Stomach (tissue), 4 donors: ENCODE results near the gene TMEM52.

ENCODE experiments used
- EP300 ChIP-seq: sonication (generic); formaldehyde crosslinking; IDR thresholded peaks from one replicate; pipeline ENCODE4 v1.6.1; 2017; ENCODE audit warnings: antibody characterized with exemption
- POLR2AphosphoS5 ChIP-seq, 3 donors: sonication (generic); formaldehyde crosslinking; IDR thresholded peaks; one replicate each; pipeline ENCODE4 v1.6.1; 2016; ENCODE audit warnings: antibody characterized with exemption in 3 of 3
- TF ChIP-seq, protein P1 (sequence below), 7 experiments: fragments of 450-650 bp in 4 of 7; fragments of 200-600 bp in 3 of 7; sonication (generic) in 3 of 7; IDR thresholded peaks; one replicate each; pipeline ENCODE4 v1.5.1; 2016 to 2019; ENCODE audit warnings: antibody characterized with exemption in 7 of 7, control low read depth in 2 of 7, mild to moderate bottlenecking in 1 of 7

- TF ChIP-seq, protein P1, sequence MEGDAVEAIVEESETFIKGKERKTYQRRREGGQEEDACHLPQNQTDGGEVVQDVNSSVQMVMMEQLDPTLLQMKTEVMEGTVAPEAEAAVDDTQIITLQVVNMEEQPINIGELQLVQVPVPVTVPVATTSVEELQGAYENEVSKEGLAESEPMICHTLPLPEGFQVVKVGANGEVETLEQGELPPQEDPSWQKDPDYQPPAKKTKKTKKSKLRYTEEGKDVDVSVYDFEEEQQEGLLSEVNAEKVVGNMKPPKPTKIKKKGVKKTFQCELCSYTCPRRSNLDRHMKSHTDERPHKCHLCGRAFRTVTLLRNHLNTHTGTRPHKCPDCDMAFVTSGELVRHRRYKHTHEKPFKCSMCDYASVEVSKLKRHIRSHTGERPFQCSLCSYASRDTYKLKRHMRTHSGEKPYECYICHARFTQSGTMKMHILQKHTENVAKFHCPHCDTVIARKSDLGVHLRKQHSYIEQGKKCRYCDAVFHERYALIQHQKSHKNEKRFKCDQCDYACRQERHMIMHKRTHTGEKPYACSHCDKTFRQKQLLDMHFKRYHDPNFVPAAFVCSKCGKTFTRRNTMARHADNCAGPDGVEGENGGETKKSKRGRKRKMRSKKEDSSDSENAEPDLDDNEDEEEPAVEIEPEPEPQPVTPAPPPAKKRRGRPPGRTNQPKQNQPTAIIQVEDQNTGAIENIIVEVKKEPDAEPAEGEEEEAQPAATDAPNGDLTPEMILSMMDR (IDR thresholded peaks at IDR 0.05) = no peak
- TF ChIP-seq POLR2AphosphoS5 (IDR thresholded peaks at IDR 0.05) (no peak), EP300 (no peak)
Observed at GRCh38 chr1:1950940-1951339, 31.9 kb upstream of the TMEM52 start.
